Right forelimb (tissue), 1 donor: Measurements from ENCODE around the gene EIF2A.
"Not testable (repeated sequence)": the region's sequence is repeated elsewhere in the genome, so short reads cannot be mapped to it uniquely, and the experiment has no call there.

Experiments used
- DNase-seq: peaks from one replicate; pipeline ENCODE4 v3.0.0-alpha.2; 2018

The EIF2A gene

DNA sequence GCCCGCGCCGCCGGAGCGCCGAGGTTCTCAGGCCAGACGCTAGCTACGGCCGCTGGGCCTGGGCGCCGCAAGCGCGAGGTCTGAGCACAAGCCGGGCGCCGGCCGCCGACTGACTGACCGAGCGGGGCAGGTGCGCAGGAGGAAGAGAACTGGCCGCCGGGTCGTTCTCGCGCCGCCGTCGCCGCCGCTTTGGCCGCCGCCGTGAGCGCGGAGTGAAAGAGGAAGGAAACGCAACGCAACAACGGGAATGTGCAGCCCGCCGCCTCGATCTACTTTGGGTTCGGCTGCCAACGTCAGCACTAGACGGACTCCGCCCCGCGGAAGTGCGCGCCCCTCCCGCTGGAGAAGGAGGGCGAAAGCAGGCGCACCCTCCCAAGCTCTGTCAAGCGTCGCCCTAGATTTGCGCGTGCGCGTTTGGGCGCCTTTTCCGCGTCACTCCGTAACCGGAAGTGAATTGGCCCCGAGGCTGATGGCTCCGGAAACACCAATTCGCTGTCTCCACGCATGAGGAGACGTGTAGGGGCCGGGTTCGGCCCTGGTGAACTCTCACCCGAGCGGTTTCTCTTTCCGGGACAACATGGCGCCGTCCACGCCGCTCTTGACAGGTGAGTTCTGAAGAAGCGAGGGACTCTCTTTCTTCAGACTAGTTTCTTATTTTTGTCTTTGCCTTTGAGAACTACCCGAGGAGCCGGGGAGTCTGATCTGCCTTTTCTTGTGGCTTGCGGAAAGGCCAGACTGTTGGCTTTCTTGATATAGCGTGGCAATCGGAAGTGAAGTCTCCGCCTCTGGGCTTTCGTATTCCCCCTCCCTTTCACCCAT is at the start of gene EIF2A, which contains the start of gene SERP1:
TSS of gene EIF2A (plus strand) at position 562 of the 819 bp plus-strand sequence. CDS start at position 578, 16 bp downstream.
TSS of gene SERP1 (minus strand) at position 271 of the 819 bp plus-strand sequence. CDS start 361 bp downstream, outside the sequence.
- DNase-seq = peak; percentile 100

DNA sequence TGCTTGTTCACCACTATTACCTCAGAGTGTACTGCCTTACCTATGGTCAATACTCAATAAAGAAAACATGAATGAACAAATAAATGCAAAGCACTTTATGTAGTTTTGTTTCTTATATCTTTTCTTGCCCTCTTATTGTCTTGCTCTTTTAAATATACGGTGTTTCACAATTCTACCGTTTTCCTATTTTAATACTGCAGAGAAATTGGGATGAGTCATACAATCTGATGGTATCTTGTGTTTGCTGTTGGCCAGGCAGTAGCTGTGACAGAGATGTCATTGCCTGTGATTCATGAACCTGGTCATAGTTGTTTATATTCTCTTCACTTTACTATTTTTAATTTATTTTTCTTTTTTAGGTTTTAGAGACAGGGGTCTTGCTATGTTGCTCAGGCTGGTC is 48.6 kb upstream of the EIF2A start:
- DNase-seq = no peak

DNA sequence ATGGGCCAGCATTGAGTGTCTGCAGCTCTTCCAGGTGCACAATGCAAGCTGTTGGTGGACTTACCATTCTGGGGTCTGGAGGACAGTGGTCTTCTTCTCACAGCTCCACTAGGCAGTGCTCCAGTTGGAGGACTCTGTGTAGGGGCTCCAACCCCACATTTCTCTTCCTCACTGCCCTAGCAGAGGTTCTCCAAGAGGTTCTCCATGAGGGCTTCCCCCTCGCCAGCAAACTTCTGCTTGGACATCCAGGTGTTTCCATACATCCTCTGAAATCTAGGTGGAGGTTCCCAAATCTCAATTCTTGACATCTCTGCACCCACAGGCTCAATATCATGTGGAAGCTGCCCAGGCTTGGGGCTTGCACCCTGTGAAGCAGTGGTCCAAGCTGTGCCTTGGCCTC is 45.6 kb upstream of the EIF2A start:
- DNase-seq = not testable (repeated sequence)

DNA sequence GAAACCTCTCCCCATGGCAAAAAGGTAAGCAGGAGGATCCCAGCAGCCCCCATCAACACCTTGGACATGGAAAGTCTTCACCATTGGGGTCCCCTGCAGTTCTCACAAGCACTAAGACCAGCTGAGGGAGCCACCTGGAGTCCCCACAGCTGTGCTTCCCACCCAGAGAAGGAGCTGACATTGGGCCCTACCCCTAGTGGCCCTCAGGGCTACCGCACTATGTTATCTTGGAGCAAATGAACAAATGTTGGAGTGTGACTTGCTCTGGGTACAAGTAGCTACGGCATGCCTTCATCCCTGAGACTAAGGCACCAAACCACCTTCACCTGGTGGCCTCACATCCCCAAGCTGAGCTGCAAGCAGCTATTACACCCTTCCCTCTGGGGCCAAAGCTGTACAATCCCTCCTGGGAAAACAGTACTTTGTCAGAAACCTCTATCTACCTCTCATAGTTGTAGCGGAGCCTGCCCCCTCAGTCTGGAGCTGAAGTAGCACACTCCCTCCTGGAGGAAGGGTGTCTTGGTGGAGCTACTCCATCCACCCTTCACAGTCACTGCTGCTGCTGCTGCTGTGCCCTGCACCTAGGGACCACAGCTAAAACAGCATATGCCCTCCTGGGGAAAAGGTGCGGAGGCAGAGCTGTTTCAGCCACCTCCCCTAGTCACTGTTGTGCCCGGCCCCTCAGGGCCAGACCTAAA is 43.0 kb upstream of the EIF2A start:
- no peak for DNase-seq

DNA sequence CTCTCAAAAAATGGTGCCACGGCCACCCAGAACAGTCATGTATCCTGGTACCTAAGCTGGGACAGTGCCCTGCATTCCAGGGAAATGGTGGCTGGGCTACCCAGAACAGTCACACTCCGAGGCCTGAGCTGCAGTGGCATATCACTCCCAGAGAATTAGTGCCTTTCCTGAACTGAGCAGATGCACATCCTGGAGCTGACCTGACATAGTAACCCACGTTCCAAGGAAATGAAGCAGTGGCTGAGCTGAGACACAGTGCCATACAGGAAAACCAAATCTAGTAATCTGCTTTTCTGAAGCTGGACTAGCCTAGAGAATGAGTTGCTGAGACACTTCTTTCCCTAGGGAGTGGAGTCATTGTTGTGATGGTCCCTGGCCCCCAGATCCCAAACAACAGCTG is 42.1 kb upstream of the EIF2A start:
- no peak for DNase-seq

DNA sequence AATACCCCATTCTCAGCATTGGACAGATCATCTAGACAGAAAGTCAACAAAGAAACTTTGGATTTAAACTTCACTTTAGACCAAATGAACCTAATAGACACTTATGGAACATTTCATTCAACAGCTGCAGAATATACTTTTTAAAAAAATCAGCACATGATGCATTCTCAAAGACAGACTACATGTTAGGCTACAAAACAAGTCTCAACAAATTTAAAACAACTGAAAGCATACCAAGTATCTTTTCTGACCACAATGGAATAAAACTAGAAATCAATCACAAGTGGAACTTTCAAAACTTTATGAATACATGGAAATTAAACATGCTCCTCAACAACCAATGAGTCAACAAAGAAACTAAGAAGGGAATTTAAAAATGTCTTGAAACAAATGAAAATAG is 38.2 kb upstream of the EIF2A start:
- DNase-seq = no peak

DNA sequence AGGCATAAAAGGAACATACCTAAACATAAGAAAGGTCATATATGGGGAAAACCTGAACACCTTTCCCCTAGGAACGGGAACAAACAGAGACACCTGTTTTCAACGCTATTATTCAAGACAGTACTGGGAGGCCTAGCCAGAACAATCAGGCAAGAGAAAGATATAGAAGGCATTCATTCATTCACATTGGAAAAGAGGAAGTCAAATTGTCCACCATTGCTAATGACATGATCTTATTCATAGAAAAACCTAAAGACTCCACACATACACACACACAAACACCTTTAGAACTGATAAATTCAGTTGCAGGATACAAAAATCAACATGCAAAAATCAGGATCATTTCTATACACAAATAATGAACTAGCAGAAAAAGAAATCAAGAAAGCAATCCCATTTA is 36.8 kb upstream of the EIF2A start:
- no peak for DNase-seq

DNA sequence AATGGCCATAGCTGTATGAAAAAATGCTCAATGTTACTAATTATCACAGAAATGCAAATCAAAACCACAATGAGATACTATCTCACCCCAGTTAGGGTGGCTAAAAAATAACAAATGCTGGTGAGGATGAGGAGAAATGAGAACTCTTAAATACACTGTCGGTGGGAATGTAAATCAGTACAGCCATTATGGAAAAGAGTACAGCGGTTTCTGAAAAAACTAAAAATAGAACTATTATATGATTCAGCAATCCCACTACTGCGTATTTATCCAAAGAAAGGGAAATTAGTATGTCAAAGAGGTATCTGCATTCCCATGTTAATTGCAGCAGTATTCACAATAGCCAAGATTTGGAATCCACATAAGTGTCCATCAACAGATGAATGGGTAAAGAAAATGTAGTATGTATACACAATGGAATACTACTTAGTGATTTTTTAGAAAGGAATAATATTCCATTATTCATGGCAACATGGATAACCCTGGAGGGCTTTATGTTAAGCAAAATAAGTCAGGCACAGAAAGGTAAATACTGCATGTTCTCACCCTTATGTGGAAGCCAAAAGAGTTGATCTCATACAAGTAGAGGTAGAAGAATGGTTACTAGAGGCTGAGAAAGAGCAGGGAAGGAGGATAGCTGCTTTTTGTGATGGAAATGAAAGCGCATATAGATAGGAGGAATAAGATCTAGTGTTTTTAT is 35.3 kb upstream of the EIF2A start:
- DNase-seq = no peak

DNA sequence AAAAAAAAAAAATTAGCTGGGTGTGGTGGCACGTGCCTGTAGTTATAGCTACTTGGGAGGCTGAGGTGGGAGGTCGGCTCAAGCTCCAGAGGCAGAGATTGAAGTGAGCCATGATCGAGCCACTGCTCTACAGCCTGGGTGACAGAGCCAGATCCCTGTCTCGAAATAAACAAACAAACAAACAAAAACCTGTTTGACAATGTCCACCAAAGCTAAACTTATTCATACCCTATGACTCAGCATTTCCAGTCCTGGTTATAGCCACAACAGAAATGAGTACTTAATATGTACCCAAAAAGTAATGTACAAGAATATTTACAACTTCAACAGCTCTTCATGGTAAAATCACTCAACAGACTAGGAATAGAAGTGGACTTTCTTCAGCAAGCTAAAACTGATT is 31.4 kb upstream of the EIF2A start:
- DNase-seq = no peak

DNA sequence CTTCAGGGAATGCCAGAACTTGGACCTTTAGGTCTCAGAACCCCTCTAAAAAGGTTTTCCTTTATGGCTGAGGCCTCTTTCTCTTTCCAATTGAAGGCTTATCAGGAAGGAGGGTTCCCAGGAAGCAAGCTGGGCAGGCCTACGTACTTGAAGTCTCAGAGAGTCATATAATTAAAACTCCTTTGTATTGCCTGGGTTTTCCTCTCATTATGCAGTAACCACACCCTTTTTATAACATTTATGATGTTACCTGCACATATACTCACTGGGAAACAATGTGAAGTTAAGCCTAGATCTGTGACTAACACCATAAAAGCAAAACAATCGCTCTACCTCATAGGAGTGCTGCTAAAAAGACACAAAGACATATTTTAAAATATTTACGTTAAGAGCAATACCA is 27.6 kb upstream of the EIF2A start:
- no peak for DNase-seq

DNA sequence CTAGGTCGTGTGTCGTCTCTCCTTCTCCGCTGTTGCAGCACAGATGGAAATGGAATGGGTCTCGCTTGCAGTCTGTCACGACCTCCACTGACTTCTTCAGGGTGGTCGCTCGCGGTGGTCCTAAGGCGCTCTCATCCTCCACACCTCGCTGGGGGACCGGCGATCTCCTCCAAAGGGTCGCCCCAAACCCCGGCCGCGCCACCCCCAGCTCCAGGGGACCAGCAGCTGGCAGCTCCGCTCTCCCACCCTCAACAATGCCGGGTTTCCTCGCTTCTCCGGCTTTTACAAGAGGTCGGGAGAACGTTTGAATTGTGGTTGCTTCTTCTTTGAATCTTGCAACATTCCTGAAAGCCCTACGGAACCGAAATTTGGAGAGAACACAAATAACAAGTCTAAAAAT is 26.2 kb upstream of the EIF2A start:
- DNase-seq = no peak

DNA sequence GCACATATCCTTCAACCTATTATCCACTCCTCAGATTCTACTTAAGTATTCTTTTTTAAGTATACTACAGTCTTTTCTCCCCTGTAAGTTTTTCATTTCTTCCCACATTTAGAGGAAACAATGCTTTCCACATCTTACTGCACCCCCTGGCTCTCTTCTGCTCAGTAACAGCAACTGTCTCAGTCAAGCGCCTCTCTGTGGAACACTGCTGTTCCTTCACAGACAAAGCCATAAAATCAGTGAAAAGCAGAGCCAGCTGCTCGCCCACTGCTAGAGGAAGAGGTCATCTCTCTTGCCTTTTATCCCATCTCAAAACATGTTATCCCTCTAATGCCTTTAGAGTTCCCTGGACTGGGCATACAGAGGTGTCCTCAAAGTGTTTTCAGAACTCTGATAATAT is 25.1 kb upstream of the EIF2A start:
- no peak for DNase-seq

DNA sequence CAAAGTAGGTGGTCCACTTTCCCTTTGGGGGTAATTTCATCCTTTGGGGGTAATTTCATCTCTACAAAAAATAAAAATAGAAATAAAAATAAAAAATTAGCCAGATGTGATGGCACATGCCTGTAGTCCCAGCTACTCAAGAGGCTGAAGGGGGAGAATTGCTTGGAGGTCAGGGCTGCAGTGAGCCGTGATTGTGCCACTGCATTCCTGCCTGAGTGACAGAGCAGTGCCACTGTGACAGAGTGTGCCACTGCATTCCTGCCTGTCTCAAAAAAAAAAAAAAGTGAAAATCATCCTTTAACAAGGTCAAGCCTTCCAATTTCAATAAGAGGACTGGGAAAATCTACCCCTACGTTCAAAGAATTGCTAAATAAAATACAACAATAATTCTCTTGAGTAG is 23.0 kb upstream of the EIF2A start:
- no peak for DNase-seq

DNA sequence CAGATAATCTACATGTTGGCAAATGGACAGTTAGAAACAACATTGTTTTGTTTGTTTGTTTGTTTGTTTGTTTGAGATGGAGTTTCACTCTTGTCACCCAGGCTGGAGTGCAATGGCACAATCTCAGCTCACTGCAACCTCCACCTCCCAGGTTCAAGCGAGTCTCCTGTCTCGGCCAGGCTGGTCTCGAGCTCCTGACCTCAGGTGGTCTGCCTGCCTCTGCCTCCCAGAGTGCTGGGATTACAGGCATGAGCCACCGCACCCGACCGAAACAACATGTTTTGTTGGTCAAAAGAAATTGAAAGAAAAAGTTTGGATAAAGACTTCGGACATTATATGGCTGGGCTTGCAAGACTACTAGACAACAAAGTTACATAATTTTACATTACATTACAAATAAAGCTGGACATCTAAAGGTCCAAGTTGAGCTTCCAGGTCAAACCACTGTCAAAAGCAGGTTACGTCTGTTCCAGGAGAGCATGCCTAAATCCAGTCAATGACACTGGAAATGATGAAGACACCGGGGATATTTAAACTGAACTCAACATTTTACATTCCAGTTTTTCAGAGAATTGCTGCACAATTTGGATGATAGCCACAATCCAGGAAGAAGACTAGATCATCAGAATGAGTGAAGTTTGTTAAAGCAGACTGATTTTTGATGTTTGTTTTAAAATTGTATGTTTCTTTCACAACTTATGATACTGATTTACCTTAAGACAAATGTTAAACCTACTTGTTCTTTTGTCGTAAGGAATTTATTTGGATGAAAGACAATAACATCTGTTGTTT is 18.9 kb upstream of the EIF2A start:
- DNase-seq = no peak

DNA sequence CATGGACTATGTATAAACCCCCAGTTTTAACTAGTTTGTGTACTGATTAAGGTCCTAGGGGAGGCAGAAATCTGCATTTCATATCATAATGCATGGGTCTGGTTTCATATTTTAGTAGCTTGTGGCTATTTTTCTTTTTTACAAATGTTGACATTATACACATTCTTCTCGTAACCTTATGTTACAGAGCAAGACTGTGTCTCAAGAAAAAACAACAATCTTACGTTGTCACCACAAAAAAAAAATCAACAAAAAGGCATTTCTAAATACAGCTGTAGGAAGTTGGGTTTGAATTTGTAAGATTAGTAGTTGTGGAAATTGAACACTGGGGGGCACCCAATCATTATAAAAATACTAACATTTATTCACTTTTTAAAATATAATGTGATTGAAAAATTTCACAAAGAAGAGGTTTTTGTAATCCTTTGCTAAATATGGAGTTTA is 18.2 kb upstream of the EIF2A start:
- no peak for DNase-seq

DNA sequence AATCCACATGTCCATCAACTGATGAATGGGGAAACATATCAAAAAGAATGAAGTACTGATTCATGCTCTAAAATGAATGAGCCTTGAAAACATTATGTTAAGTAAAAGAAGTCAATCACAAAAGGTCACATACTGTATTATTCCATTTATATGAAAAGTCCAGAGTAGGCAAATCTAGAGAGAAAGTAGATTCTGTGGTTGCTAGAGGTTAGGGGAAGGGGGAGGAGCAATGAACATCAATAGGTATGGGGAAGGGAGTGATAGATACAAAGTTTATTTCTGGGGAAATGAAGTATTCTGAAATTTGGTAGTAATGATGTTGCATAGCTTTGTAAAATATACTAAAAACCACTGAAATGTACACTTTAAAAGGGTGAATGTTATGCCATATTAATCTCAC is 14.8 kb upstream of the EIF2A start:
- DNase-seq = no peak

DNA sequence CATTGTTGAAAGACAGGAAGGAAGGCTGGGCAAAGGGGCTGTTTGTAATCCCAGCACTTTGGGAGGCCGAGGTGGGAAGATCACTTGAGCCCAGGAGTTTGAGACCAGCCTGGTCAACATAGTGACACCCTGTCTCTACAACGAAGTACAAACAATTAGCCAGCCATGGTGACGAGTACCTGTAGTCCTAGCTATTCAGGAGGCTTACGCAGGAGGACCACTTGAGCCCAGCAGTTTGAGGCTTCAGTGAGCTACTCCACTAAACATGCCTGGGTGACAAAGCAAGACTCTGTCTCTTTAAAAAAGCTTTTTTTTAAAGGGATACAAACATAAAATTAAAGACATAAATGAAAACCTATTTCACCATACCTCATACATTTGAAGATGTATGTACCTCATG is 11.4 kb upstream of the EIF2A start:
- DNase-seq = no peak

DNA sequence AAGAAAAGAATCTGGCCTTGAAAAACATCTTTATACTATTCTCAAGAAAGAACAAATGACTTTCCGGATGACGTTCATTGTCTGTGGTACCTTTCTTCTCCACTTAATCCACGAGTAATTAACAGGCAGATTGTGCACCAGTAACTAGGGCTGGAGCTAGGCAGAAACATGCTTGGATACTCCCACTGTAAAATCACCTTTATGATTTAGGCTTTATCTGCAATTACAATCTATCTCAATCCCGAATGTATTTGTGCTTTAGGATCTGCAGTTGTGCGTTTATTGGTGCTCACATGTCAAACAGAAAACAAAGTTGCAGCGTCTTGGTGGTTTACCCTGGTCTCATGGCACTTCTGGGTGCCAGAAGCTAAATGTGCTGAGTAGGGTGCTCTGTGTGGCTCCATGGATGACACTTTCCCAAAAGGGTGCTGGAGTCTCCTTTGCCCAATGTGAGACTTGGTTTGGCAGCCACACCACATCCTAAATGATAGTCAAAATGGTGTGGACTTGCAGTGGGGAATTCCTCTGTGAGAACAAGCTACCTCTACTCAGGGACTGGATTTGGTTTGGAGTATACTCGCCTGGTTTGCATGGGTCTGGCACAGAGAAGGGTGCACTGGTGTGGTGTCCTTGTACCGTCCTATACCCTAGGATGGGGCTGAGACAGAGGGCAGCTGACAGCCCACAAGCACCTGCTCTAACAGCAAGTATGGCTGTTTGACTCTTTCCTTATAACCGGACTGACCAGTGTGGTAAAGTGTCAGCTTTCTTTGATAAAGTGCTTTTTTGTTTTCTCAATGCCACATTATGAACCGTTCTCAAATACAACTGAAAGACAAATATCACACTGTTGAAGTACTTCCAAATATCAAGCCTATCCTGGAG is 8.0 kb upstream of the EIF2A start:
- DNase-seq = no peak

DNA sequence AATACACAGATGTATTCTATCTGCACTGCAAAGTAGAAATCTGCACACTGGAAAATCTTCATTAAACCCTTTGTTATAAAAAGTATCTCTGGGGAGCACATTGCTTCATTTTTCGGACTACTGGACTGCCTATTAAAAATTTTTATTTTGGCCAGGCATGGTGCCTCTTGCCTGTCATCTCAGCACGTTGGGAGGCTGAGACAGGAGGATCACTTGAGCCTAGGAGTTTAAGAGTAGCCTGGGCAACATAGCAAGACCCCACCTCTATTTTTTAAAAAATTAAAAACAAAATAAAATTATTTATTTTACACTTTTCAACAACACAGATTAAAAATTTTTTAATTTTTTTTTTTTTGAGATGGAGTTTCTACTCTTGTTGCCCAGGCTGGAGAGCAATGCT is 6.3 kb upstream of the EIF2A start:
- no peak for DNase-seq

DNA sequence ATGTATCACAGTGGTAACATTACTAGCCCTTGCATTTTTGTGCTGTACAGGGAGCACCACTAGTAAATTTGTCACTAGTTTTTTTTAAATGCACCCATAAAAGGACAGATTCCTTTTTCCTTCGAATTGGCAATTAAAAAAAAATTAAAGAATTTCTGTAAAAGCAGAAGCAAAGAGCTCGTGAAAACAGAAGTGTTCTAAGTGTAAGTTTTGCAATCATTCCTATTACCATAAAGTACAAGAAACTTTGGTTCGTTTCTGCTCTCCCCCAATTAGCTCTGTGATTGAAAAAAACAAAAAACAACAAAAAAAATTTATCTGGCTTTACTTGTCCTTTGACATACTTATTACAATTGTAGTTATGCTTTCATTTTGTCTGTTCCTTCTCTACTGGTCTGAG is 5.6 kb upstream of the EIF2A start:
- no peak for DNase-seq

DNA sequence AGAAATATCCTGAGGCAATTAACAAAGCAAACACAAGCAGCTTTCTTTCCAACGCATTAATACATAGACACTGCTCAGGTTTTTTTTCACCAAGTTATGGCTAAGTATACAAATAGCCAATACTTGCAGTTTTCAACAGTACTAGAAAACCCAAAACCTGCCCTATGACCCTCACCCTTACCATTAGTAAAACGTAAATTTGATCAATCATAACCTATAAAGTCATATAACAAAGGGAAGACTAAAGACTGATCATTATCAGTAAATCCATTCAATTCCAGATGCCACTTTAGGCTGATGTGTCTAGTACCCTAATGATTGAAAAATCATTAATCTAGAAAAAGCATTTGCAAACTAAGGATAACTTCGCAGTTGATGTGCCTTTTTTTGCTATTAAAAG is 3.5 kb upstream of the EIF2A start:
- no peak for DNase-seq

DNA sequence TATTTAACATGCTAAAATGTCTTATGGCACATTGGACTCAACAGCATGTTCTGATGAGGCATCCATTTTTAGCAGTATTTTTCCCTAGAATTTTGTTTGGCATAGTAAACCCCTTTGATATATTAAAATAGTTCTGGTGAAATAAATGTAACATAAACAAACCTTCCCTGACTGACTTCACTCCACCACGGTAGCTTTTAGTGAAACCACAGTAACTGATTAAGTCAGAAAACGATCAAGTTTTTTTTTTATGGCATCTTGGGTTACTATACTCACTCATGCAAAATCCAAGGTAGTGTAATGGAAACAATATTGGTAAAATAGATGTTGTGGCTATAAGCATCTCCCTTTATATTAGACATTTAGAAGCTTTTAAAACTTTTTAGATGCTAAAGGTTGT is 3.1 kb upstream of the EIF2A start:
- no peak for DNase-seq
